GM18868 (cell line): ENCODE data around the gene BLOC1S5.
"Not testable (repeated sequence)": the region's sequence is repeated elsewhere in the genome, so short reads cannot be mapped to it uniquely, and the experiment has no call there.

ENCODE experiments used
- ATAC-seq: cut with Tn5 transposase; IDR thresholded peaks from one replicate; pipeline ENCODE4 v1.9.1; 2021; ENCODE audit warnings: mild to moderate bottlenecking, moderate library complexity; ENCODE audit not compliant: unreplicated experiment

BLOC1S5 gene

GRCh38 chr6:8045769-8046168 is 18.4 kb downstream of the BLOC1S5 start:
- not testable (repeated sequence) for ATAC-seq

- ATAC-seq: no peak
Measured at GRCh38 chr6:8043221-8043620, 21.0 kb downstream of the BLOC1S5 start.

- ATAC-seq: no peak
Measured at GRCh38 chr6:8041913-8042583, 22.1 kb downstream of the BLOC1S5 start.

GRCh38 chr6:8034107-8034506 is 30.1 kb downstream of the BLOC1S5 start:
- ATAC-seq: not testable (repeated sequence)

GRCh38 chr6:8030920-8031319 is 33.3 kb downstream of the BLOC1S5 start:
- peak; percentile 68 for ATAC-seq

- no peak for ATAC-seq
Measured at GRCh38 chr6:8029243-8029870, 34.8 kb downstream of the BLOC1S5 start.

GRCh38 chr6:8027965-8028651 is 36.1 kb downstream of the BLOC1S5 start:
- ATAC-seq: no peak

GRCh38 chr6:8026800-8027199 is 37.4 kb downstream of the BLOC1S5 start:
- no peak for ATAC-seq

GRCh38 chr6:8025191-8025590 is 39.0 kb downstream of the BLOC1S5 start:
- no peak for ATAC-seq

GRCh38 chr6:8023638-8024037 is 40.6 kb downstream of the BLOC1S5 start:
- ATAC-seq: no peak

- no peak for ATAC-seq
Measured at GRCh38 chr6:8020083-8020482, 44.1 kb downstream of the BLOC1S5 start.

- ATAC-seq: peak; percentile 10
Measured at GRCh38 chr6:8017705-8018104, 46.5 kb downstream of the BLOC1S5 start.

GRCh38 chr6:8017276-8017701 is 46.9 kb downstream of the BLOC1S5 start:
- peak; percentile 76 for ATAC-seq

GRCh38 chr6:8014947-8015346 is 49.2 kb downstream of the BLOC1S5 start:
- ATAC-seq: no peak

- no peak for ATAC-seq
Measured at GRCh38 chr6:8013763-8014162, 50.4 kb downstream of the BLOC1S5 start.

- no peak for ATAC-seq
Measured at GRCh38 chr6:8006208-8006607, 58.0 kb downstream of the BLOC1S5 start.

GRCh38 chr6:8005136-8005535 is 59.1 kb downstream of the BLOC1S5 start:
- no peak for ATAC-seq

GRCh38 chr6:8000636-8001035 is 63.6 kb downstream of the BLOC1S5 start:
- no peak for ATAC-seq

GRCh38 chr6:8000188-8000596 is 64.0 kb downstream of the BLOC1S5 start:
- ATAC-seq: no peak

GRCh38 chr6:7999201-7999600 is 65.0 kb downstream of the BLOC1S5 start:
- ATAC-seq: no peak

GRCh38 chr6:7998103-7998725 is 66.0 kb downstream of the BLOC1S5 start:
- ATAC-seq: no peak

GRCh38 chr6:7997286-7997685 is 66.9 kb downstream of the BLOC1S5 start:
- no peak for ATAC-seq
